GM12878 (cell line): ENCODE measurements around the gene TMEM39B. TPM values are rescaled to one million over a fixed set of nuclear protein-coding genes. Genes with fewer than 3 reads are reported as not detected.
A peak's percentile ranks its signal among the peaks of the same experiment; 100 is the strongest.
"Not testable (repeated sequence)": the region's sequence is repeated elsewhere in the genome, so short reads cannot be mapped to it uniquely, and the experiment has no call there.

ENCODE experiments used
- ATAC-seq: fragments of 200-7000 bp; cut with Tn5 transposase; 3 replicates; pipeline ENCODE4 v1.9.1; 2020; ENCODE audit warnings: mild to moderate bottlenecking, moderate library complexity
- BruUV-seq: library from RNA; stranded (reverse); fragments of 400-500 nt; replicated peaks from 2 replicates; lab custom pipeline; 2021; lab: Mats Ljungman, UMichigan
- CTCF ChIA-PET: fragments of 300-600 bp; sonication (Branson Sonifier 250); formaldehyde crosslinking; extraction: SDS; loops from one replicate; lab custom pipeline; 2021; ENCODE audit warnings: inconsistent platforms; lab: Yijun Ruan, JAX
- POLR2A ChIA-PET: fragments of 350-600 bp; formaldehyde crosslinking; extraction: SDS; loops from one replicate; lab custom pipeline; 2021; ENCODE audit warnings: inconsistent platforms; lab: Charles Lee
- RAD21 ChIA-PET: fragments of 300-600 bp; sonication (Branson Sonifier 250); formaldehyde crosslinking; loops from one replicate; lab custom pipeline; 2023; ENCODE audit warnings: antibody characterized with exemption; ENCODE audit not compliant: unreplicated experiment; lab: Charles Lee
- SMC1A ChIA-PET: fragments of 300-600 bp; sonication (Branson Sonifier 250); formaldehyde crosslinking; loops from one replicate; lab custom pipeline; 2023; ENCODE audit not compliant: unreplicated experiment, uncharacterized antibody; lab: Charles Lee
- DNase-seq: peaks from one replicate; pipeline ENCODE4 v3.0.0-alpha.2; 2011; ENCODE audit warnings: low read depth, low spot score
- FAIRE-seq: peaks from 3 replicates; lab custom pipeline; 2011; peaks lifted over from hg19 to GRCh38; lab: Jason Lieb, UNC
- H2AFZ ChIP-seq: 2 replicates; pipeline ENCODE4 v1.6.0; 2011; ENCODE audit warnings: low read depth, low read length, control low read depth; ENCODE audit not compliant: control insufficient read depth
- H3K27ac ChIP-seq: 2 replicates; pipeline ENCODE4 v1.5.1; 2011; ENCODE audit warnings: control low read depth; ENCODE audit not compliant: control insufficient read depth, insufficient read depth
- H3K27me3 ChIP-seq, 2 experiments: replicated peaks in 1 of 2; 2 replicates each; pipeline versions ENCODE4 v1.6.0 to v1.6.1; 2011; ENCODE audit warnings: low read length in 1 of 2; ENCODE audit not compliant: control insufficient read depth in 2 of 2, insufficient read depth in 2 of 2
- H3K36me3 ChIP-seq, 2 experiments: 2 replicates each; pipeline ENCODE4 v1.5.1; 2011; ENCODE audit warnings: low read length in 1 of 2; ENCODE audit not compliant: control insufficient read depth in 2 of 2, insufficient read depth in 2 of 2
- H3K4me1 ChIP-seq: 2 replicates; pipeline ENCODE4 v1.6.1; 2011; ENCODE audit warnings: mild to moderate bottlenecking, low read length, moderate library complexity, mixed read lengths; ENCODE audit not compliant: control insufficient read depth, insufficient read depth
- H3K4me2 ChIP-seq: 2 replicates; pipeline ENCODE4 v1.6.0; 2011; ENCODE audit warnings: control low read depth; ENCODE audit not compliant: control insufficient read depth, insufficient read depth
- H3K4me3 ChIP-seq: fragments of 200-600 bp; sonication (generic); 2 replicates; pipeline ENCODE4 v1.5.1; 2016
- H3K79me2 ChIP-seq: 2 replicates; pipeline ENCODE4 v1.6.0; 2011; ENCODE audit warnings: low read length; ENCODE audit not compliant: control insufficient read depth, insufficient read depth
- H3K9ac ChIP-seq: 2 replicates; pipeline ENCODE4 v1.8.0; 2011; ENCODE audit warnings: low read length, control low read depth, mixed read lengths; ENCODE audit not compliant: control insufficient read depth, insufficient read depth
- H3K9me3 ChIP-seq: replicated peaks from 3 replicates; pipeline ENCODE4 v1.5.1; 2011; ENCODE audit warnings: mild to moderate bottlenecking, low read length; ENCODE audit not compliant: control insufficient read depth, insufficient read depth
- H4K20me1 ChIP-seq: 2 replicates; pipeline ENCODE4 v1.6.0; 2011; ENCODE audit not compliant: control insufficient read depth, insufficient read depth
- POLR2A ChIP-seq: IDR thresholded peaks from 2 replicates; pipeline ENCODE4 v1.6.1; 2011; ENCODE audit warnings: low read depth, mild to moderate bottlenecking, low read length
- SPI1 ChIP-seq: IDR thresholded peaks from 2 replicates; pipeline ENCODE4 v1.6.1; 2011; ENCODE audit warnings: low read depth, mild to moderate bottlenecking, low read length, moderate library complexity, borderline replicate concordance; ENCODE audit not compliant: insufficient read depth
- ZNF384 ChIP-seq: IDR thresholded peaks from 2 replicates; pipeline ENCODE4 v1.6.1; 2012; ENCODE audit warnings: low read depth, mild to moderate bottlenecking, low read length, improper control_type of control experiment, borderline replicate concordance
- WGBS: methylation state at CpG from one replicate; pipeline ENCODE4 v1.1.6; 2016; ENCODE audit warnings: low lambda C conversion rate; ENCODE audit not compliant: insufficient replicate concordance, insufficient coverage; ENCODE audit errors: missing lambda C conversion rate; 5-methylcytosine and 5-hydroxymethylcytosine counted together
- in situ Hi-C: fragments of 300-500 bp; cut with MboI; formaldehyde crosslinking; loops from 9 replicates; pipeline ENCODE4 v1.14.3; 2018; ENCODE audit warnings: mixed read lengths
- intact Hi-C: fragments of 100-400 bp; cut with micrococcal nuclease; formaldehyde crosslinking; loops from one replicate; pipeline ENCODE4 v1.14.2; 2022; ENCODE audit not compliant: unreplicated experiment
- polyA plus RNA-seq, 11 experiments: library from polyadenylated mRNA; depleted of rRNA in 4 of 11; unstranded in 6 of 11; stranded (reverse) in 5 of 11; fragments of >200 nt; fragmentation: Nextera tagmentation in 4 of 11; fragmentation: Illumina TruSeq in 1 of 11; extraction: Ambion mirVana in 4 of 11; extraction: Trizol in 1 of 11; gene quantifications; 1 replicate in 1 of 11; 2 replicates in 10 of 11; pipeline versions ENCODE4 v1.2.1 to v1.2.3, GENCODE V29; 2011 to 2016; ENCODE audit warnings: inconsistent platforms in 2 of 11, missing spikeins in 2 of 11, low read depth in 1 of 11
- total RNA-seq, 4 experiments: library from RNA; depleted of rRNA in 3 of 4; stranded (reverse); fragments of >200 nt in 3 of 4; fragmentation: Illumina TruSeq in 1 of 4; extraction: Trizol in 1 of 4; gene quantifications; 2 replicates each; pipeline versions ENCODE4 v1.2.1 to v1.2.3, GENCODE V29; 2013 to 2021

TMEM39B gene
- total and polyA plus RNA-seq, 10 of the 15 experiments (the other 5 are each of a cell fraction or from before 2014, with no cell fraction given) = 2.3 to 27.2 (median 12.3) TPM

GRCh38 chr1:32122151-32122550 lies 49.4 kb downstream of the TMEM39B start:
- BruUV-seq = no TSS peak

DNA sequence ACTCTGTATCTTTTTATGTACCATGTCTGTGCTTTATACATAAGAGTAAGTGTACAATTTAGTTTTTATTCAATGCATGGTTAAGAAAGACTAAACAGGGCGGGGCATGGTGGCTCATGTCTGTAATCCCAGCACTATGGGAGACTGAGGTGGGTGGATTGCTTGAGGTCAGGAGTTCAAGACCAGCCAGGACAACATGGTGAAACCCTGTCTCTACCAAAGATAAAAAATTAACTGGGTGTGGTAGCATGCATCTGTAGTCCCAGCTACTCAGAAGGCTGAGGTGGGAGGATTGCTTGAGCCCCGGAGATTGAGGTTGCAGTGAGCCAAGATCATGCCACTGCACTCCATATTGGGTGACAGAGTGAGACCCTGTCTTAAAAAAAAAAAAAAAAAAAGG lies 50.6 kb downstream of the TMEM39B start:
- BruUV-seq, H3K9ac ChIP-seq, FAIRE-seq, H3K36me3 ChIP-seq, intact Hi-C loops, ATAC-seq, H2AFZ ChIP-seq, H4K20me1 ChIP-seq, H3K4me3 ChIP-seq, H3K9me3 ChIP-seq, H3K27me3 ChIP-seq, in situ Hi-C loops, H3K4me2 ChIP-seq, H3K27ac ChIP-seq, SMC1A ChIA-PET, DNase-seq: not testable (repeated sequence)
- Histone ChIP-seq H3K79me2 (peaks cover 61% of the 10 kb centered on the region), H3K4me1 (peaks cover 10% of the 10 kb centered on the region)
- ChIA-PET RAD21 (interaction anchor here (0.6 kb wide), 1 partner anchor 1221 kb away, joined by 3 read pairs; no protein-coding TSS in a partner anchor), CTCF (interaction anchor here (7.8 kb wide), 1 partner anchor 13 kb away, joined by 52 read pairs; the partner anchor contains the start of gene KPNA6), POLR2A (interaction anchor here (0.6 to 0.7 kb wide), 2 partner anchors 80 to 135 kb away, joined by 4 to 5 read pairs; no protein-coding TSS in a partner anchor)
- WGBS = 97% methylated on average over 2 of the region's 2 CpGs

More at GRCh38 chr1:32122151-32122550, 49.4 kb downstream of the TMEM39B start:
- Histone ChIP-seq H3K36me3 (no peaks in the 10 kb centered on the region; a peak in 1 of 4 replicates), H3K4me2 (no peak overlapping the region), H3K27ac (no peak overlapping the region), H3K79me2 (peaks cover 57% of the 10 kb centered on the region), H3K4me3 (no peak overlapping the region), H3K4me1 (peaks cover 10% of the 10 kb centered on the region), H3K9ac (no peak overlapping the region), H3K9me3 (no peaks in the 10 kb centered on the region), H3K27me3 (no peaks in the 10 kb centered on the region), H4K20me1 (no peaks in the 10 kb centered on the region), H2AFZ (no peak overlapping the region)
- ChIA-PET SMC1A (interaction anchor here (0.7 to 2.2 kb wide), 4 partner anchors 11 to 185 kb away, joined by 3 to 11 read pairs (median 4); no protein-coding TSS in a partner anchor), POLR2A (interaction anchor here (0.7 to 1.3 kb wide), 4 partner anchors 10 to 88 kb away, joined by 3 to 7 read pairs (median 4); partner anchors contain the start of gene KPNA6), CTCF (interaction anchor here (0.7 to 7.8 kb wide), 3 partner anchors 12 to 93 kb away, joined by 3 to 52 read pairs (median 4); partner anchors contain the start of gene KPNA6), RAD21 (interaction anchor here (1.3 kb wide), 1 partner anchor 14 kb away, joined by 6 read pairs; the partner anchor contains the start of gene KPNA6)
- DNase-seq (no peak), FAIRE-seq (no peak), ATAC-seq (no peak)
- peak; percentile 79; the same call in 1 of the 2 replicates for TF ChIP-seq SPI1
- peak; percentile 82 for TF ChIP-seq ZNF384
- no peak for TF ChIP-seq POLR2A
- WGBS = 31% methylated on average over 5 of the region's 5 CpGs
- in situ Hi-C loops (no loop called here), intact Hi-C loops (no loop called here)
